ENCODE data around the gene MSN. TPM values are rescaled to one million over a fixed set of nuclear protein-coding genes. Genes with fewer than 3 reads are reported as not detected.

MSN gene
- polyA plus RNA-seq, 1 donor (not counting 4 experiments of a cell fraction or from before 2014, with no cell fraction given) = 421 TPM

DNA sequence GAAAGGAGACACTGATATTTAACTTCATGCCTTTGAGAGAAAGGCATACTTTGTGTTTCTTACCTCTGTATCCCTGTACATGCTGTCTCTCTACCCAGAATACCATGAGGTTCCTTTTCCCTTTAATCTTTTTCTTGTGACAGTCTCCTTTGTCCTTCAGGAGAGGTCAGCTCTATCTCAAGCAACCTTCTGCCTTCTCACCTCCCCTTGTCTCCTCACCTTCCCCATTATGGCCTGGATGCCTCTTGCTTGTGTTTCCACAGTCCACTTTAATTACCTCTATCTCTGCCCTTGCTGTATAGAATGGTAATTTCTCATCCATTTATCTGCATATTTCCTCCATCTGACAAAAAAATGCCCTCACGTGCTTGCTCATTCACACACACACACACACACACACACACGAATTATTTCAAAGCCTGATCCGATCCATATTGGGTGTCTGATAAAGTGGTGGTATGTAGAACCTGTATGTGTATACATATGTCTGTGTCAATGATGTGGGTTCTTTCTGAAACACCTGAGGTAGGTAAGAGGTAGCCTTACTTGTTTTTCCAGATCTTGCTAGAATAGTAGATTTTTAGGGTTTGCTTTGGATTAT lies 28.5 kb downstream of the MSN start:
- Histone ChIP-seq H3K27me3 (ENCODE audit: control insufficient read depth, extremely low read depth, insufficient read depth, low read length) (no peaks in the 10 kb centered on the region), H3K9ac (ENCODE audit: control insufficient read depth, extremely low read depth, insufficient read depth, low read length) (no peak overlapping the region), H3K27ac (ENCODE audit: control insufficient read depth, insufficient read depth, low read length) (no peak overlapping the region), H3K9me3 (ENCODE audit: control insufficient read depth, low read depth, low read length) (no peaks in the 10 kb centered on the region), H3K36me3 (ENCODE audit: control insufficient read depth in 2 of 2, extremely low read depth in 1 of 2, insufficient read depth in 2 of 2, low read length in 2 of 2) (no peaks in the 10 kb centered on the region), H2AFZ (ENCODE audit: control insufficient read depth, low read length) (no peak overlapping the region), H3K4me2 (ENCODE audit: control insufficient read depth, extremely low read depth, insufficient read depth, low read depth, low read length) (no peak overlapping the region), H3K4me1 (ENCODE audit: control insufficient read depth, extremely low read depth, insufficient read depth, low read length) (peaks cover 26% of the 10 kb centered on the region), H3K79me2 (ENCODE audit: control insufficient read depth, insufficient read depth, low read length) (peaks cover 91% of the 10 kb centered on the region), H3K4me3 (ENCODE audit: control insufficient read depth in 2 of 3, extremely low read depth in 1 of 3, insufficient read depth in 2 of 3, low read depth in 1 of 3, low read length in 3 of 3) (no peak overlapping the region), H4K20me1 (ENCODE audit: control insufficient read depth, extremely low read depth, insufficient read depth, low read length) (no peaks in the 10 kb centered on the region), H3K9me1 (ENCODE audit: control insufficient read depth, extremely low read depth, insufficient read depth, low read length) (no peaks in the 10 kb centered on the region)
- DNase-seq (ENCODE audit: low read depth, low spot score) (no peak), FAIRE-seq (no peak)
- dilution Hi-C loops (cut with MboI; ENCODE audit: extremely low pct_ligation_motif_present, low sequenced_read_pairs) = no loop called here
- TF ChIP-seq CTCF (optimal IDR thresholded peaks at IDR 0.05 in 1 of 3, IDR thresholded peaks at IDR 0.05 in 1 of 3, conservative IDR thresholded peaks at IDR 0.05 in 1 of 3; ENCODE audit: extremely low read depth in 1 of 3, insufficient read depth in 2 of 3, low read length in 3 of 3) (no peak), EZH2 (IDR thresholded peaks at IDR 0.05; ENCODE audit: low read length) (no peak)

GRCh38 chrX:65696613-65697012 lies 29.2 kb downstream of the MSN start:
- no peaks in the 10 kb centered on the region for H3K27me3 ChIP-seq (ENCODE audit: control insufficient read depth, extremely low read depth, insufficient read depth, low read length)
- DNase-seq (ENCODE audit: low read depth, low spot score) (no peak), FAIRE-seq (no peak)
- dilution Hi-C loops (cut with MboI; ENCODE audit: extremely low pct_ligation_motif_present, low sequenced_read_pairs) = no loop called here
- no peak for TF ChIP-seq EZH2 (IDR thresholded peaks at IDR 0.05; ENCODE audit: low read length)
- no peak for TF ChIP-seq CTCF (optimal IDR thresholded peaks at IDR 0.05 in 1 of 3, IDR thresholded peaks at IDR 0.05 in 1 of 3, conservative IDR thresholded peaks at IDR 0.05 in 1 of 3; ENCODE audit: extremely low read depth in 1 of 3, insufficient read depth in 2 of 3, low read length in 3 of 3)
- H3K79me2 ChIP-seq (ENCODE audit: control insufficient read depth, insufficient read depth, low read length) = peaks cover 91% of the 10 kb centered on the region
- H3K27ac ChIP-seq (ENCODE audit: control insufficient read depth, insufficient read depth, low read length) = no peak overlapping the region
- no peak overlapping the region for H3K9ac ChIP-seq (ENCODE audit: control insufficient read depth, extremely low read depth, insufficient read depth, low read length)
- peaks cover 24% of the 10 kb centered on the region for H3K4me1 ChIP-seq (ENCODE audit: control insufficient read depth, extremely low read depth, insufficient read depth, low read length)
- H3K9me1 ChIP-seq (ENCODE audit: control insufficient read depth, extremely low read depth, insufficient read depth, low read length) = no peaks in the 10 kb centered on the region
- no peaks in the 10 kb centered on the region for H3K9me3 ChIP-seq (ENCODE audit: control insufficient read depth, low read depth, low read length)
- H2AFZ ChIP-seq (ENCODE audit: control insufficient read depth, low read length) = no peak overlapping the region
- no peaks in the 10 kb centered on the region for H4K20me1 ChIP-seq (ENCODE audit: control insufficient read depth, extremely low read depth, insufficient read depth, low read length)
- no peak overlapping the region for H3K4me3 ChIP-seq (ENCODE audit: control insufficient read depth in 2 of 3, extremely low read depth in 1 of 3, insufficient read depth in 2 of 3, low read depth in 1 of 3, low read length in 3 of 3)
- H3K4me2 ChIP-seq (ENCODE audit: control insufficient read depth, extremely low read depth, insufficient read depth, low read depth, low read length) = no peak overlapping the region
- no peaks in the 10 kb centered on the region for H3K36me3 ChIP-seq (ENCODE audit: control insufficient read depth in 2 of 2, extremely low read depth in 1 of 2, insufficient read depth in 2 of 2, low read length in 2 of 2)

Measured in keratinocyte (primary cell).